Cerebellar nuclear complex (tissue), 1 donor: ENCODE results near the gene SELENOT.
"Not testable (repeated sequence)": the region's sequence is repeated elsewhere in the genome, so short reads cannot be mapped to it uniquely, and the experiment has no call there.

Experiments
- DNase-seq, 2 experiments: peaks; one replicate each; lab custom pipeline; 2025; lab: John Stamatoyannopoulos, UW

Gene SELENOT, protein sequence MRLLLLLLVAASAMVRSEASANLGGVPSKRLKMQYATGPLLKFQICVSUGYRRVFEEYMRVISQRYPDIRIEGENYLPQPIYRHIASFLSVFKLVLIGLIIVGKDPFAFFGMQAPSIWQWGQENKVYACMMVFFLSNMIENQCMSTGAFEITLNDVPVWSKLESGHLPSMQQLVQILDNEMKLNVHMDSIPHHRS

DNA sequence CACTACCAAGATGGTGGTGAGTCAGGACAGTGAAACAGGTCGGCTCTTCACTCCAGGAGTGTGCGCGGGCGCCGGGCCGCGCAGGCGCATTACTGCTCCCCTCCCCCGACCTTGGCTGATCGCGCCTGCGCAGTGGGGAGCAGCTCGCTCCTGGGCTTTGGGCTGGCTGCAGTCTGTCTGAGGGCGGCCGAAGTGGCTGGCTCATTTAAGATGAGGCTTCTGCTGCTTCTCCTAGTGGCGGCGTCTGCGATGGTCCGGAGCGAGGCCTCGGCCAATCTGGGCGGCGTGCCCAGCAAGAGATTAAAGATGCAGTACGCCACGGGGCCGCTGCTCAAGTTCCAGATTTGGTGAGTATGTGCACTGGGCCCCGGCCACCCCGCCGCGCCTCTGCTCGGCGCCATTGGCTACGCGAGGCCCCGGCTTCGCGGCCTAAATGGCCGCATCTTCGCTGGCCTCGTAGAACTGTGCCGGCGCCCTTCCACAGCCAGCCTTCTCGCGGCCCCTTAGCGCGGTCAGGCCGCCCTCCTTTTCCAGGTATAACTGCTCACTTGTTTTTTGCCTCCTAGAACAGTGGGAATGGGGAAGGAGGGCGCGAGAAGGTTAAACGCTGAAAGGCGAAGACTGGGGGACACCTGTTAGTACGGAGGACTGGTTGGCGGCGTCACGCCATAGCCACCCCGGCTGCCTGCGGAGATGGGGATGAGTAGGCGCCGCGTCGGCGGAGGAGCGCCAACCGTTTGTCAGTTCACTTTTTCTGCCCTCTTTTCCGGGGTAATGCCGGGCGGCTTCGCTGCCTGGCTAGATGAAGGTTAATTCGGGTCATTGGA, at the start of gene SELENOT:
SELENOT (plus strand) TSS at position 169 of the 827 bp plus-strand sequence; CDS start at position 211, 42 bp downstream.
- peak; percentile 13 to 88 for DNase-seq

DNA sequence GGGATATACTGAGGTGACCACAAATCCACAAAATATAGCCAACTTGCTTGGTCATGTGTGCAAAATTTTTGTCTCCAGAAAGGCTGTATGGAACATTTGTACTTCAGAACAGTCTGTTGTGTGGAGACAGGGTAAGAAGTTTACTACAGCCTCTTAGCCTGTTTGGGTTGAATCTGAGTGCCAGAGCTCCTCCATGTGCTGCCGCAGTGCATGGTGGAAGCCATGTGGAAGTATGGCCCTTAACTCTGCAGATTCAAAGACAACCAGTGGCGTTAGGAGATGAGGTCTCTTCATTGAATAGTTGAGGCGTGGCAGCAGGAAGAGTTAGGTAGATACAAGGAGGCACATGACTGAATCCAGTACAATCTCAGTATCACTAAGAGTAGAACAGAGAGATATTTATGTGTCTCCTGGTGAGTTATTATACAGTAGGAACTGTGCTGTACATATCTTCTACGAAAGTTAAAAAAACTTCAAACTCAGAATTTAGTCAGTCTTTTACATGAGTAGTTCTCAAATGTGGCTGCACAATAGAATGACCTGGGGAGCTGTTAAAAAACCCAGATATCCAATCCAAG, 47.2 kb upstream of the SELENOT start:
- DNase-seq, result no peak

DNA sequence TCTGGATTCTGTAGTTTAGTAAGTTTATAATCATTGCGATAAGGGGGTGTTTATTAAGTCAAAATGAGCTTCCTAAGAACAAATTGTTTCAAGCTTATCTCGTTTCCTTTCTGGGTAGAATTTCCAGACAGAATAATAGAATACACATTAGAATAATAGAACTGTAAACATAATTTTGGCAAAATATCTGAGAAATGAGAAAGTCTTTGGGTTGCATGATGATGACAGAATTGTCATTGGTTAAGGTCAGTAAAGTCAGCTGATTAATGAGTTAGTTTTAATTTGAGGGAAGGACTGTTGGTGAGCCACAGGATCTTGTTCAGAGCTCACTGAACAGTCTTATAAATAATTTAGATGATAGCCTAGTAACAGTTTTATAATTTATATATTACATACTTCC, 46.3 kb upstream of the SELENOT start:
- no peak for DNase-seq

DNA sequence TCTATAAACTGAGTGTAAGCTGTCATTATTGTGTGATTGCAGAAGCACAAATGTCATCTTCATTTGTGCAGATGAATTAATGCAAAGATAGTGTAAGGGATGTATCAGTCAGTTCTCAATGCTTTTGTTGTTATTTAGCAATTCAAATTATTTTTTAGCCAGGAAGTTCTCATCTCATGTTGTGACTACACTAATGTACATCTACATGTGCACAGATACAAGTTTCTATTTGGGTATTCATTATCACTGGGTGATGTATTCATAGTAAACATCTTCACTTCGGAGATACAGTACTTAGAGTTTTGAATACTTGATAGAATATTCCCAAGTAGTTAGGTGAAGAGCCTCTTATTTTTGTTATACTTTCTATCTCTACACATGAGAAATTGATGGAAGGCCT, 45.4 kb upstream of the SELENOT start:
- DNase-seq, result no peak

DNA sequence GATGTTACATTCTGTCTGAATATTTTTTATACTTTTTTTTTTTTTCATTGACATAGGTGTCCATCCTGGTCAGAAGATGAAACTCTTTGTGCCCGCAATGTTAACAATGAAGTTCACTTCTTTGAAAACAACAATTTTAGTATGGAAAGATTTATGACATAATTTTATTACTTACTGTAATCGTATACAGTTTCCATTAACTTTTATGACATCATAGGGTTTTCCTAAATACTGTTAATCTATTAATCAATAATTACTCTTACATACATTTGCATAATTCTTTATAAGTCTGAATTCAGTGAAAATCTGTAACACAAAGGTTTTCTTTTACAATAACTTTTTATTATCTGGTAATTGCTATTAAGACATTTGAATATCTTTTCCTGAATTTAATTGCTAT, 38.9 kb upstream of the SELENOT start:
- DNase-seq, result no peak

DNA sequence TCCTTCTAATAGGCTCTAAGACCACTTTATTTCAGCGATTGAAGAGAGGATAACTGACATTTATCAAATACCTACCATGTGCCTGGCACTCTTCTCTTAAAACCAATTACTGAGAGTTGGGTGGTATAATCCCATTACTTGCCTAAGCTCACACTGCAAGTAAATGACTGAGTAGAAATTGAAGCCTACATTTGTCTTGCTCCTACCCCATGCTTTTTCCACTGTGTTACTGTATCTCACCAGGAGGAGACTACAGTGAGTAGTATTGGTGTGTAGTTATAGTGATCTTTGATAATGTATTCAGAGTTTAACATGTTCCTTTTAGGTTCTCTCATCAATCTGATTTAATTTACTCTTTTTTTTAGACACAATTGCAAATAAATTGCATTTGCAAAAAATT, 35.8 kb upstream of the SELENOT start:
- DNase-seq, result no peak

DNA sequence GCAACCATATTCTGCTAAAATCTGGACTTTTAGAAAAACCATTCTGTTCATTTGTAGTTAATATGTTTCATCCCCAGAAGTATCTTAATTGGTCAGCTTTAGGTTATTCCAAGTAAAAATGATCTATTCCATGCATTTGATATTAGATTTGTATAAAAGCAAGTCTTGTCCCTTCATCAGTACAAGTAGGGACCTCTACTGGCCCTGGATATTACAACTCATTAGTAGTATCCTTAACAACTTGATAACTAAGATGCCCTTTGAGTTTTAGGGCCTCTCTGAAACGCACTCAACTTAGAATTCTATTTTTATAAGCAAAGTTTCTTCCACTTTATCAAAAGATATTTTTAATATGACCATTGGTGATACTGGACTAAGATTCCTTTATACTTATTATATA, 25.3 kb upstream of the SELENOT start:
- no peak for DNase-seq

DNA sequence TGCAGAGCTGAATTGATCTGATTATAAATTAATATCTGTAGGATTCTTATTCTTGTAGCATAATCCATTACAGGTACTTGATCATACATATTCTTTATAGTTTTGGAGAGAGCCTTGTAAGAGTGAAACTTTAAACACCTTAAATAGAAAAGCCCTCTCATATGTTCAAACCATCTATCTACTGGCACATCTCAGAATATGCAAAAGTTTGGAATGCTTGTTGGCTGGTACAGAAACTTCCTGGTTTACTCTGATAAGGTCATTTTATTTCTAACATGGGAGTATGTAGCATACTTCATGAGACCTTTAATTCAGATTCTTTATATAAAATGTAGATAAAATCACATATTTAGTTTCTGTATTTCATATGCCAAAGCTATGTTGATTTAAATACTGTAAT, 21.9 kb upstream of the SELENOT start:
- no peak for DNase-seq

DNA sequence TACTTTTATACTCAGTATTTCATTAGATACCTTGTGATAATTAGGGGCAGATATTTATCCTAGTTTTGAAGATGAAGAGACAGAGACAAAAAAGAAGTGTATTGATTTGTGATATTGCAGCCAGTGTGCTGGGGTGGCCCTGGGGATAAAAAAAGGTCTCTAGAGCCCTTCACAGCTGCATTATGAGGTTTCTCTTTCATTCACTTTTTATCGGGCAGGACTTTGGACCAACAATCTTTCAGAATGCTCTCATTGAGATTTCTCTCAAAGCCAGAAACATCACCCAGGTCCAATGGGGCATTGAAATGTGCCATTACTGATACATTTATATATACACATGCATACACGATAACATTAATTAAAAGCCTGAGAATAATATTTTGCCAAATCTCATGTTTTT, 20.5 kb upstream of the SELENOT start:
- DNase-seq, result no peak

DNA sequence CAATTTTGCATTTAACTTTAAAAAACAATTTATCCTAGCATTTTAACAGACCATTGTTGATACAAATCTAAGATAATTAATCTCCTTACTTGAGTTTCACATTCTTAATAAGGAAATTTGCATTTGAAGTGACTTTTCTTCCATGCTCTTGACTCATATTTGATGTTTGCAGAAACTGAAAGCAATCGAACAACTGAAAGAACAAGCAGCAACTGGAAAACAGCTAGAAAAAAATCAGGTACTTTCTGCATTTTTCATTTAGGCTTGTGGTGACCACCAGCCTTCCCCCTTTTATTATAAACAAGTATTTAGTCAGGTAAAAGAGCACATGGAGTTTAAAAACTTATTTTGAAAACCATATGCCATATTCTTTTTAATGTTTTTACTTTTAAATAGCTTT, 20.1 kb upstream of the SELENOT start:
- DNase-seq, result no peak

DNA sequence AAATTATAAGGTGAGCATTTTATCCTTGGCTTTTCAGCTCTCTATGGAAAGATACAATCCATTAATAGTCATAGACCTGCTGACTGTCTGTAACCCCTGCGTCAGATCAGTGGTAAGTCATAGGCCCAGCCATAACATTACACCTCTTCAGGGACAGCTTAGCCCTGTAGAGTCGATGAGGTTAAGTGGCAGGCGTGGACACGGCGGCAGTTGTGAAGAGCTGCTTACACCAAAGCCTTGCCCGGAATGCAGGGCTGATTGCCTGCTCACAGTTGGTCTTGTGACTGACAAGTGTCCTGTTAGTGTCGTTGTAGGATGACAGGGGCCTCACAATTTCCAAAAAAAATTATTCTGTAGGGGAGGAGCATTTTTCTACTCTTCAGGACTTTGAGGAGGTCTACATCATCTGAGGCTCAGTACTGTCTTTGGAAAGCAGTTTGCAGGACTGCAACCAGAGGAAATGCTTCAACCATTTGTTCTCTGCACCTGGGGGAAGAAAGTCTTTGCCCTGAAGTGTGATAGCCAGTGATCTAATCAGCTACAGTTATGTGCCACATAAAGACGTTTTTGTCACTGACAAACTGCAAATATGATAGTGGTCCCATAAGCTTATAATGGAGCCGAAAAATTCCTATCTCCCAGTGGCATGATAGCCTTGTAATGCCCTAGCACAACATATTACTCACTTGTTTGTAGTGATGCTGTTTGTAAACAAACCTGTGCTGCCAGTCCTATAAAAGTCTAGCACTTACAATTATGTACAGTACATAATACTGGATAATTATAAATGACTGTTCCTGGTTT, 14.9 kb upstream of the SELENOT start:
- no peak for DNase-seq

DNA sequence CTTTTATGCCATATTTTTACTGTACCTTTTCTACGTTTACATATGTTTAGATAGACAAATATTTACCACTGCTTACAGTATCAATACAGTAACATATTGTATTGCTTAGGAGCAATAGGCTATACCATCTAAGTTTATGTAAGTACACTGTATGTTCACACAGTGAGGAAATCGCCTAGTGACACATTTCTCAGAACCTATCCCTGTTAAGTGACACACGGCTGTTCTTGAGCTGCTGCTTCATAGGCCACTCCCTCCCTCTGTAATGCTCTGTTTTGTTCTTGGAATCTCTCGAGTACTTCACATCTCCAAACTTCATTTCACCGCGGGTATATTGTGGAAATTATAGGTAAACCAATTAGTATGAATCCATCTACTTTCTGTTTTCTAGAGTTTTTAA, 13.4 kb upstream of the SELENOT start:
- no peak for DNase-seq

DNA sequence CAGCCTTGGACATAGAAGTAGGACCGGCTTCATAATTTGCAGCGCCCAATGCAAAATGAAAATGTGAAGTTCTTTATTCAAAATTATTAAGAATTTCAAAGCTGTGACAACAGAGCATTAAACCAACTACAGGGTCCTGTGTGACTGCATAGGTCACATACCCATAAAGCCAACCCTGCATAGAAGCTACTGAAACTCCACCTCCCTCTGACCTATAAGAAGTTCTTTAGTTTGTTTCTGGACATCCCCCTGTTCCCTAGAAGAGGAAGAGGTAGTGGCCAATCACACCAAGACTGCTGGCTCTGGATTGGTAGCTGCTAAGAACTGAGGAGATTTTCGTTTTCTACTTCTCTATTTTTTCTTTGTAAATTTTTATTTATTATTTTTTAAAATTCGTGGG, 9.0 kb upstream of the SELENOT start:
- DNase-seq, result no peak

DNA sequence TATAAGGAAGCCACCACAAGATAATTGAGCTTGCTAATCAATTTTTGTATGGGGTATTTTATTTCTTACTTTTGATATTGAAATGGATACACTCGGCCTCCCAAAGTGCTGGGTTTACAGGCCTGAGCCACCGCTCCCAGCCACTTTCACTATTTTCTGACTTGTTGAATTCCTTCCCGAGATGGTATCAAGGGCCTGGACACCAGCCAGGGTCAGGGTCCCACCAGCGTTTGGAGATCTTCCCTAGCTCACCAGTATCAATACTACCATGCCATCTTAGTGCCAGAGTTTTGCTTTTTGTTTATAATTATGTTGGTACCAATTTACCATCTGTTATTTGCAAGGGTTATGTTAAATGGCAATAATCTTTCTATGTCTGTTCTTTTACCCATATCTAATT, 5.5 kb upstream of the SELENOT start:
- DNase-seq, result no peak

DNA sequence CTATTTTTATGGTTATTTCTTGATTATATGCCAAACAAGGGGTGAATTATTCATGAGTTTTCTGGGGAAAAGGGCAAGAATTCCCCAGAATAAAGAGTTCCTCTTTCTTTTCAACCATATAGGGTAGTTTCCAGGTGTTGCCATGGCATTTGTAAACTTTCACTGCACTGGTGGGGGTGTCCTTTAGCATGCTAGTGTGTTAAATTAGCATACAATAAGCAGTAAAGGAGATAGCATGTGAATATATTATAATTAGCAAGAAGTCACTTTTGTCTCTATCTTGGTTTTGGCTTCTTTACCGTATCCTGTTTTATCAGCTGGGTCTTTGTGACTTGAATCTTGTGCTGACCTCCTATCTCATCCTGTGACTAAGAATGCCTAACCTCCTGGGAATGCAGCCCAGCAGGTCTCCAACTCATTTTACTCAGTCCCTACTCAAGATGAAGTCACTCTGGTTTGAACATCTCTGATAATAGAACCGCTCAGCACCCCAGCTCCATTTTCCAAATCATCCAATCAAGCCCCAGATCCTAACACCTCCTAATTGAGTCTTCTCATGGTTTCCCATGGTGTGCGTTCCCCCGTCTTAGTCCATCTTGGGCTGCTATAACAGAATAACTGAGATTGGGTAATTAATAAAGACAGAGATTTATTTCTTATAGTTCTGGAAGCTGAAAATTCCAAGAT, 3.4 kb upstream of the SELENOT start:
- DNase-seq, result no peak

DNA sequence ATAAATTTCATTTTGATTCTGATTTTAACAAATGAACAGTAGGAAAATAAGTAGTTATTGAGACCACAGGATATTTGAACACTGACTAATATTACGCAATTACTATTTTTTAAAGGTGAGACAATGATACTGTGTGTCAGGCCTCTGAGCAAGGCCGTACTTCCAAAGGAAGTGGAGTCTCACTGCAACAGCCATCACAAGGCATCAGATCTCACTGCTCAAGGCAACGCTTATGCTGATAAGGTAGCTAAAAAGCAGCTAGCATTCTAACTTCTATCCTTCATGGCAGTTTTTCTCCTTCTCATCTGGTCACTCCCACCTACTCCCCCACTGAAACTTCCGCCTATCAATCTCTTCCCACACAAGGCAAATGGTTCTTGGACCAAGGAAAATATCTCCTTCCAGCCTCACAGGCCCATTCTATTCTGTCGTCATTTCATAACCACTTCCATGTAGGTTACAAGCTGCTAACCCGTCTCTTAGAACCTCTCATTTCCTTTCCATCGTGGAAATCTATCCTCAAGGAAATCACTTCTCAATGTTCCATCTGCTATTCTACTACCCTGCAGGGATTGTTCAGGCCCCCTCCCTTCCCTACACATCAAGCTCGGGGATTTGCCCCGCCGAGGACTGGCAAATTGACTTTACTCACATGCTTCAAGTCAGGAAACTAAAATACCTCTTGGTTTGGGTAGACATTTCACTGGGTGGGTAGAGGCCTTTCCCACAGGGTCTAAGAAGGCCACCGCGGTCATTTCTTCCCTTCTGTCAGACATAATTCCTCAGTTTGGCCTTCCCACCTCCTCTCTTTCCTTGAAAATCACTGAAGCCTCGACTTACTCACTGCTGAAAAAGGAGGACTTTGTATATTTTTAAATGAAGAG, 2.2 kb upstream of the SELENOT start:
- not testable (repeated sequence) for DNase-seq

DNA sequence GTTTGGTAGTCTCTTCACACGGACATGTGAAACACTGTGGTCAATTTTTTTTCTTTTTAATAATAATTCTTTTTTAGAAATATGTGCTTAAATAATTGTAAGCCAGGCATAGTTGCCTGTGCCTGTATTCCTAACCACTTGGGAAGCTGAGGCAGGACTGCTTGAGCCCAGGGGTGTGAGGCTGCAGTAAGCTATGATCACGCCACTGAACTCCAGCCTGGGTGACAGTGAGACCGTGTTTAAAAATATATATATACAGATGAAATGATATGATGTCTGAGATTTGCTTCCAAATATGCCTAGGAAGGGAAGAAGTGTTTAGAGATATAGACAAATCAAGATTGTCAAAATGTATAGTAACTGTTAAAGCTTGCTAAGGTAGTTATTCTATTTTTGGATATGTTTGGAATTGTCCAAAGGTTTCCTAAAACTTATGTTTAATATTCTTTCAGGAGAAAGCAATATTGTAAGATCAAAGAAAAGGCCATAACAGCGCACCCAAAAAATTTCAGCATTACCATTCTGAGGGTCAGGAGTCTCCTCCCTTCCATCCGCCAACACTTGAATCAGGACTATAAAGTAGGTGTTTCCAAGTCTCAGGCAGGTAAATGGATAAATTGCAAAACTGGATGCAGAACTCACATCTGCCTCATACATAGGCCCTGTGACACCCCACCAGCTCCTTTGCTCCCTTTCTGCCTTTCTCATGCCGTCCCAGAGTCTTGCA, 532 bp upstream of the SELENOT start:
- no peak for DNase-seq

DNA sequence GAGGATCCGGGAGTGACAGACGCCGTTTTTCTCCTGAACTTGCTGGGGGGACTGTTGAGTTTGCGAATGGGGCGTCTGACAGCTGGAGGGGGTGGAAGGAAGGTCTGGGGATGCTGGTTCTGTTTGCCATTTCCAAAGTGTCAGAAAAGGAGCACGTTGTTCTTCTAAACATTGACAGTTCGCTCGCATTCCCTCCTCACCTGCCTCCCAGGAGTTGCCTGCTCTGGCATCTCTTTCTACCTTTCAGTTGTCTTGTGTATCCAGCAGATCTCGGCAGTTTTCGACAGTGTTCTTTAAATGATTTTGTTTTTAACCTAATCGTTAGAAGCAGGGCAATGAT, 829 bp downstream of the SELENOT start:
- DNase-seq, result no peak

DNA sequence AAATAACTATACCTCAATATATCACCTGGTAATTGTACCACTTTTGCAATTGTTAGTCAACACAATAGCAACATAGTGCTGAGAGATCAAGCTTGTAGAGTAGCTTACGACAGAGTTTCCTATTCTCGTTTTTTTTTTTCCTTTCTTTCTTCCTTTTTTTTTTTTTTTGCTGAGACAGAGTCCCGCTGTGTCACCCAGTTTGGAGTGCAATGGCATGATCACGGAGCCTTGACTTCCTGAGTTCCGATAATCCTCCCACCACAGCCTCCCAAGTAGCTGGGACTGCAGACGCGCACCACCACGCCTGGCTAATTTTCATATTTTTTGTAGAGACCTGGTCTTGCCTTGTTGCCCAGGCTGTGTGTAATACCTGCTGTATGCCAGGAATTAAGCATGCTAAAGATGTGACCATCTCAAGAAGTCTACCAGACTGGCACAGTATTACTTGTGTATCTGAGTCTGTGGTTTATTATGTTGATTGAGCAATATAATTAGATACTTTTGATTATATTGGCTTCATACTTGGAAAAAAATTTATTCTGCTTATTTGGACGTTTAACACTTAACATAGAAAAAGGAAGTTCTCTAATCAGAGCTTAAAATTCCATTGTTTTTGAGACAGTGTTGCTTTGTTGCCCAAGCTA, 3.0 kb downstream of the SELENOT start:
- no peak for DNase-seq
